Mesenchymal stem cell (in vitro differentiated cells and primary cell): ENCODE data around the gene TEX53.

Experiments used
- DNase-seq: peaks from one replicate; pipeline ENCODE4 v3.0.0-alpha.2; 2013
- H2AFZ ChIP-seq: one replicate; pipeline ENCODE4 v1.6.1; 2013; ENCODE audit warnings: low read depth, mild to moderate bottlenecking, control low read depth, inconsistent platforms, low read length, moderate library complexity
- H2AK5ac ChIP-seq: 2 replicates; pipeline ENCODE4 v1.6.1; 2013; ENCODE audit warnings: low read length, moderate library complexity, mild to moderate bottlenecking, inconsistent platforms; ENCODE audit not compliant: severe bottlenecking
- H2BK120ac ChIP-seq: one replicate; pipeline ENCODE4 v1.6.1; 2013; ENCODE audit warnings: low read depth, mild to moderate bottlenecking, inconsistent platforms, low read length, moderate library complexity
- H2BK12ac ChIP-seq, 2 experiments: one replicate each; pipeline ENCODE4 v1.6.1; 2013; ENCODE audit warnings: inconsistent platforms in 2 of 2, low read length in 2 of 2, mild to moderate bottlenecking in 2 of 2, moderate library complexity in 2 of 2, control low read depth in 1 of 2
- H2BK15ac ChIP-seq: one replicate; pipeline ENCODE4 v1.6.1; 2013; ENCODE audit warnings: mild to moderate bottlenecking, low read depth, inconsistent platforms; ENCODE audit not compliant: poor library complexity, severe bottlenecking
- H2BK5ac ChIP-seq: 2 replicates; pipeline ENCODE4 v1.6.1; 2013; ENCODE audit warnings: low read depth, mild to moderate bottlenecking, low read length, control low read depth, inconsistent platforms; ENCODE audit not compliant: poor library complexity, severe bottlenecking
- H3K14ac ChIP-seq, 2 experiments: one replicate each; pipeline ENCODE4 v1.6.1; 2013; ENCODE audit warnings: inconsistent platforms in 2 of 2, low read length in 2 of 2, control low read depth in 1 of 2, mild to moderate bottlenecking in 1 of 2, moderate library complexity in 1 of 2
- H3K18ac ChIP-seq, 2 experiments: one replicate each; pipeline ENCODE4 v1.6.1; 2013; ENCODE audit warnings: inconsistent platforms in 2 of 2, low read length in 2 of 2, control low read depth in 1 of 2, low read depth in 1 of 2, mild to moderate bottlenecking in 1 of 2
- H3K23ac ChIP-seq, 2 experiments: one replicate each; pipeline ENCODE4 v1.6.1; 2013; ENCODE audit warnings: inconsistent platforms in 2 of 2, low read length in 2 of 2, mild to moderate bottlenecking in 2 of 2, moderate library complexity in 2 of 2, control low read depth in 1 of 2
- H3K27ac ChIP-seq: 2 replicates; pipeline ENCODE4 v1.5.1; 2013; ENCODE audit warnings: mild to moderate bottlenecking, moderate library complexity, low read length, control low read depth, inconsistent platforms; ENCODE audit not compliant: poor library complexity, severe bottlenecking
- H3K27me3 ChIP-seq, 2 experiments: 2 replicates each; pipeline versions ENCODE4 v1.6.1 to v1.7.0; 2013; ENCODE audit warnings: low read length in 2 of 2, mild to moderate bottlenecking in 2 of 2, moderate library complexity in 2 of 2, control low read depth in 1 of 2, inconsistent platforms in 1 of 2; ENCODE audit not compliant: control insufficient read depth in 1 of 2, insufficient read depth in 1 of 2
- H3K36me3 ChIP-seq, 2 experiments: 2 replicates each; pipeline versions ENCODE4 v1.6.1 to v1.7.0; 2013; ENCODE audit warnings: low read length in 2 of 2, control low read depth in 1 of 2, inconsistent platforms in 1 of 2, low read depth in 1 of 2, mild to moderate bottlenecking in 1 of 2; ENCODE audit not compliant: insufficient read depth in 2 of 2, control insufficient read depth in 1 of 2
- H3K4ac ChIP-seq, 2 experiments: one replicate each; pipeline ENCODE4 v1.6.1; 2013; ENCODE audit warnings: inconsistent platforms in 2 of 2, low read length in 2 of 2, mild to moderate bottlenecking in 2 of 2, moderate library complexity in 2 of 2, control low read depth in 1 of 2, low read depth in 1 of 2
- H3K4me1 ChIP-seq: 2 replicates; pipeline ENCODE4 v1.6.1; 2013; ENCODE audit warnings: low read depth, low read length, control low read depth; ENCODE audit not compliant: control insufficient read depth, insufficient read depth
- H3K4me2 ChIP-seq: 2 replicates; pipeline ENCODE4 v1.6.1; 2013; ENCODE audit warnings: low read length, mild to moderate bottlenecking, inconsistent platforms; ENCODE audit not compliant: poor library complexity, severe bottlenecking
- H3K4me3 ChIP-seq, 2 experiments: 2 replicates each; pipeline versions ENCODE4 v1.5.1 to v1.7.0; 2013; ENCODE audit warnings: low read length in 2 of 2, mild to moderate bottlenecking in 2 of 2, control low read depth in 1 of 2, low read depth in 1 of 2; ENCODE audit not compliant: insufficient read depth in 1 of 2
- H3K79me1 ChIP-seq: replicated peaks from 2 replicates; pipeline ENCODE4 v1.6.1; 2013; ENCODE audit warnings: mild to moderate bottlenecking, control low read depth, low read length, inconsistent platforms; ENCODE audit not compliant: poor library complexity, severe bottlenecking
- H3K9ac ChIP-seq: 2 replicates; pipeline ENCODE4 v1.7.0; 2013; ENCODE audit warnings: mild to moderate bottlenecking, low read length, moderate library complexity
- H3K9me3 ChIP-seq: 2 replicates; pipeline ENCODE4 v1.7.0; 2013; ENCODE audit warnings: mild to moderate bottlenecking, low read length; ENCODE audit not compliant: control insufficient read depth
- H4K8ac ChIP-seq: one replicate; pipeline ENCODE4 v1.6.1; 2013; ENCODE audit warnings: inconsistent platforms, mild to moderate bottlenecking, low read length, moderate library complexity
- H4K91ac ChIP-seq: one replicate; pipeline ENCODE4 v1.6.1; 2013; ENCODE audit warnings: mild to moderate bottlenecking, low read length, inconsistent platforms
- WGBS: methylation state at CpG from one replicate; pipeline ENCODE4 v1.1.7; 2013; ENCODE audit warnings: mixed read lengths; 5-methylcytosine and 5-hydroxymethylcytosine counted together

TEX53 gene

GRCh38 chr9:114624677-114625076 is 32.9 kb downstream of the TEX53 start:
- DNase-seq: no peak
- Histone ChIP-seq H3K14ac (no peak overlapping the region), H3K79me1 (peaks cover 10% of the 10 kb centered on the region), H4K8ac (no peak overlapping the region), H3K23ac (no peak overlapping the region), H3K27ac (no peak overlapping the region), H2BK120ac (no peak overlapping the region), H2BK5ac (no peak overlapping the region), H2BK12ac (no peak overlapping the region), H2BK15ac (no peak overlapping the region), H4K91ac (no peak overlapping the region), H3K4ac (no peak overlapping the region), H3K27me3 (no peaks in the 10 kb centered on the region), H3K9me3 (no peaks in the 10 kb centered on the region), H3K4me2 (no peak overlapping the region), H2AK5ac (no peak overlapping the region), H3K9ac (no peak overlapping the region), H3K18ac (no peak overlapping the region), H3K36me3 (peaks cover 11 to 19% of the 10 kb centered on the region in 2 experiments), H2AFZ (no peak overlapping the region), H3K4me1 (peaks cover 8% of the 10 kb centered on the region), H3K4me3 (no peak overlapping the region)
- 98% methylated on average over 2 of the region's 2 CpGs for WGBS

GRCh38 chr9:114621975-114622609 is 35.5 kb downstream of the TEX53 start:
- peak; percentile 87 for DNase-seq
- no peak overlapping the region for H2AFZ ChIP-seq
- no peaks in the 10 kb centered on the region for H3K27me3 ChIP-seq
- H3K4me3 ChIP-seq: no peak overlapping the region
- no peak overlapping the region for H3K4ac ChIP-seq
- peak overlapping the region; percentile 4 for H2AK5ac ChIP-seq
- no peak overlapping the region for H3K14ac ChIP-seq
- H3K27ac ChIP-seq: peak overlapping the region; percentile 13
- peak overlapping the region in 1 of 2 experiments; percentile 71 for H3K18ac ChIP-seq
- peaks cover 13% of the 10 kb centered on the region for H3K79me1 ChIP-seq
- peaks cover 0 to 11% of the 10 kb centered on the region in 2 experiments for H3K36me3 ChIP-seq
- peaks cover 6% of the 10 kb centered on the region for H3K4me1 ChIP-seq
- no peak overlapping the region for H4K8ac ChIP-seq
- H3K4me2 ChIP-seq: no peak overlapping the region
- no peak overlapping the region for H2BK5ac ChIP-seq
- H3K9me3 ChIP-seq: no peaks in the 10 kb centered on the region
- H2BK12ac ChIP-seq: no peak overlapping the region
- H2BK120ac ChIP-seq: no peak overlapping the region
- no peak overlapping the region for H2BK15ac ChIP-seq
- 72% methylated on average over 2 of the region's 2 CpGs for WGBS
- H4K91ac ChIP-seq: no peak overlapping the region
- no peak overlapping the region for H3K9ac ChIP-seq
- no peak overlapping the region for H3K23ac ChIP-seq

- H3K27ac ChIP-seq: no peak overlapping the region
- no peak overlapping the region for H3K14ac ChIP-seq
- H2AFZ ChIP-seq: no peak overlapping the region
- H2AK5ac ChIP-seq: peak overlapping the region; percentile 41
- no peak for DNase-seq
- H3K4me1 ChIP-seq: peaks cover 8% of the 10 kb centered on the region
- peaks cover 0 to 5% of the 10 kb centered on the region in 2 experiments for H3K36me3 ChIP-seq
- H4K91ac ChIP-seq: no peak overlapping the region
- no peak overlapping the region for H3K4me3 ChIP-seq
- peak overlapping the region in 1 of 2 experiments; percentile 22 for H2BK12ac ChIP-seq
- no peak overlapping the region for H3K23ac ChIP-seq
- no peak overlapping the region for H2BK15ac ChIP-seq
- H3K18ac ChIP-seq: no peak overlapping the region
- H3K9me3 ChIP-seq: no peaks in the 10 kb centered on the region
- no peak overlapping the region for H2BK120ac ChIP-seq
- H3K27me3 ChIP-seq: no peaks in the 10 kb centered on the region
- H3K79me1 ChIP-seq: peaks cover 17% of the 10 kb centered on the region
- no peak overlapping the region for H3K4me2 ChIP-seq
- H3K4ac ChIP-seq: no peak overlapping the region
- H4K8ac ChIP-seq: no peak overlapping the region
- H2BK5ac ChIP-seq: no peak overlapping the region
- 83% methylated on average over 7 of the region's 7 CpGs for WGBS
- H3K9ac ChIP-seq: no peak overlapping the region
Measured at GRCh38 chr9:114621561-114621960, 36.0 kb downstream of the TEX53 start.

GRCh38 chr9:114619191-114619761 is 38.3 kb downstream of the TEX53 start:
- Histone ChIP-seq H3K23ac (no peak overlapping the region), H3K4me1 (peaks cover 8% of the 10 kb centered on the region), H3K27me3 (no peaks in the 10 kb centered on the region), H3K36me3 (peaks cover 0 to 3% of the 10 kb centered on the region in 2 experiments), H2BK5ac (no peak overlapping the region), H3K9me3 (no peaks in the 10 kb centered on the region), H3K18ac (no peak overlapping the region), H3K4me2 (no peak overlapping the region), H2AK5ac (no peak overlapping the region), H2AFZ (no peak overlapping the region), H4K91ac (no peak overlapping the region), H2BK12ac (no peak overlapping the region), H2BK120ac (no peak overlapping the region), H3K14ac (no peak overlapping the region), H3K79me1 (peaks cover 22% of the 10 kb centered on the region), H3K9ac (no peak overlapping the region), H2BK15ac (no peak overlapping the region), H4K8ac (no peak overlapping the region), H3K4ac (no peak overlapping the region), H3K4me3 (no peak overlapping the region), H3K27ac (peak overlapping the region; percentile 30)
- DNase-seq: no peak
- WGBS: 95% methylated on average over 12 of the region's 13 CpGs
